Astrocyte (in vitro differentiated cells and primary cell): ENCODE measurements around the gene FHIT. TPM values are rescaled to one million over a fixed set of nuclear protein-coding genes. Genes with fewer than 3 reads are reported as not detected.

Experiments used
- DNase-seq: peaks from one replicate; pipeline ENCODE4 v3.0.0-alpha.2; 2010; ENCODE audit warnings: low read depth
- FAIRE-seq: peaks from 2 replicates; lab custom pipeline; 2011; peaks lifted over from hg19 to GRCh38; lab: Jason Lieb, UNC
- H2AFZ ChIP-seq: 2 replicates; pipeline ENCODE4 v1.6.0; 2012; ENCODE audit warnings: low read depth, low read length, inconsistent platforms
- H3K27ac ChIP-seq: 2 replicates; pipeline ENCODE4 v1.5.1; 2011; ENCODE audit warnings: low read depth, low read length, inconsistent platforms
- H3K27me3 ChIP-seq: 2 replicates; pipeline ENCODE4 v1.6.0; 2011; ENCODE audit warnings: low read length, inconsistent platforms; ENCODE audit not compliant: insufficient read depth
- H3K36me3 ChIP-seq: 2 replicates; pipeline ENCODE4 v1.5.1; 2011; ENCODE audit warnings: low read length, inconsistent platforms; ENCODE audit not compliant: insufficient read depth
- H3K4me1 ChIP-seq: 2 replicates; pipeline ENCODE4 v1.5.1; 2011; ENCODE audit warnings: low read length, inconsistent platforms; ENCODE audit not compliant: insufficient read depth
- H3K4me2 ChIP-seq: 2 replicates; pipeline ENCODE4 v1.6.0; 2012; ENCODE audit warnings: low read length, inconsistent platforms
- H3K4me3 ChIP-seq: 2 replicates; pipeline ENCODE4 v1.5.1; 2011; ENCODE audit warnings: low read depth, mild to moderate bottlenecking, low read length, inconsistent platforms; ENCODE audit not compliant: insufficient read depth
- H3K79me2 ChIP-seq: 2 replicates; pipeline ENCODE4 v1.6.0; 2012; ENCODE audit warnings: mild to moderate bottlenecking, low read length, inconsistent platforms; ENCODE audit not compliant: insufficient read depth
- H3K9ac ChIP-seq: 2 replicates; pipeline ENCODE4 v1.6.0; 2012; ENCODE audit warnings: mild to moderate bottlenecking, low read length, inconsistent platforms
- H3K9me3 ChIP-seq: 2 replicates; pipeline ENCODE4 v1.5.1; 2012; ENCODE audit warnings: low read depth, mild to moderate bottlenecking, low read length, inconsistent platforms; ENCODE audit not compliant: insufficient read depth
- H4K20me1 ChIP-seq: 2 replicates; pipeline ENCODE4 v1.6.0; 2012; ENCODE audit warnings: low read length, inconsistent platforms; ENCODE audit not compliant: insufficient read depth
- H3K27ac Mint-ChIP-seq: one replicate; pipeline ENCODE4 v1.8.0; 2021; ENCODE audit warnings: mild to moderate bottlenecking, mixed read lengths; ENCODE audit not compliant: unreplicated experiment
- H3K27me3 Mint-ChIP-seq: one replicate; pipeline ENCODE4 v1.8.0; 2021; ENCODE audit warnings: low read depth, mixed read lengths; ENCODE audit not compliant: unreplicated experiment
- H3K36me3 Mint-ChIP-seq: one replicate; pipeline ENCODE4 v1.8.0; 2021; ENCODE audit warnings: low read depth, mixed read lengths; ENCODE audit not compliant: unreplicated experiment
- H3K4me1 Mint-ChIP-seq: one replicate; pipeline ENCODE4 v1.8.0; 2021; ENCODE audit warnings: low read depth, mixed read lengths; ENCODE audit not compliant: unreplicated experiment
- H3K4me3 Mint-ChIP-seq: one replicate; pipeline ENCODE4 v1.8.0; 2021; ENCODE audit warnings: mild to moderate bottlenecking, moderate library complexity, mixed read lengths; ENCODE audit not compliant: unreplicated experiment
- H3K9me3 Mint-ChIP-seq: one replicate; pipeline ENCODE4 v1.8.0; 2021; ENCODE audit warnings: mild to moderate bottlenecking, mixed read lengths; ENCODE audit not compliant: unreplicated experiment
- CTCF ChIP-seq: IDR thresholded peaks from 2 replicates; pipeline ENCODE4 v1.5.1; 2011; ENCODE audit warnings: low read depth, mild to moderate bottlenecking, inconsistent platforms, low read length, moderate library complexity; ENCODE audit not compliant: insufficient read depth
- EZH2 ChIP-seq: IDR thresholded peaks from 2 replicates; pipeline ENCODE4 v1.6.1; 2012; ENCODE audit warnings: mild to moderate bottlenecking, low read length, inconsistent platforms; ENCODE audit not compliant: insufficient read depth
- total RNA-seq: library from RNA; stranded (reverse); gene quantifications from 2 replicates; pipeline ENCODE4 v1.2.1, GENCODE V29; 2021

Gene FHIT
- total RNA-seq, 1 donor from 2014 or later: 6.7 TPM

GRCh38 chr3:59784164-59784563 lies 1467.1 kb downstream of the FHIT start:
- no peaks in the 10 kb centered on the region for H3K27me3 ChIP-seq
- no peaks in the 10 kb centered on the region for H4K20me1 ChIP-seq
- no peak overlapping the region for H3K4me2 ChIP-seq
- H3K79me2 ChIP-seq: no peaks in the 10 kb centered on the region
- Mint-ChIP-seq H3K27ac (no peak overlapping the region), H3K36me3 (no peaks in the 10 kb centered on the region), H3K4me1 (no peaks in the 10 kb centered on the region), H3K4me3 (no peak overlapping the region), H3K9me3 (no peaks in the 10 kb centered on the region), H3K27me3 (no peaks in the 10 kb centered on the region)
- no peak for DNase-seq
- H2AFZ ChIP-seq: no peak overlapping the region
- peaks cover 3% of the 10 kb centered on the region for H3K4me1 ChIP-seq
- no peaks in the 10 kb centered on the region for H3K9me3 ChIP-seq
- TF ChIP-seq CTCF (no peak), EZH2 (no peak)
- no peak overlapping the region for H3K4me3 ChIP-seq
- no peaks in the 10 kb centered on the region for H3K36me3 ChIP-seq
- FAIRE-seq: no peak
- H3K9ac ChIP-seq: no peak overlapping the region
- H3K27ac ChIP-seq: no peak overlapping the region

- no peak for FAIRE-seq
- no peak overlapping the region for H2AFZ ChIP-seq
- no peaks in the 10 kb centered on the region for H3K4me1 Mint-ChIP-seq
Measured at GRCh38 chr3:59783468-59783988, 1467.7 kb downstream of the FHIT start.

More at GRCh38 chr3:59783468-59783988, 1467.7 kb downstream of the FHIT start:
- H3K27me3 ChIP-seq: no peaks in the 10 kb centered on the region
- H4K20me1 ChIP-seq: no peaks in the 10 kb centered on the region
- DNase-seq: no peak
- no peaks in the 10 kb centered on the region for H3K36me3 ChIP-seq
- Mint-ChIP-seq H3K9me3 (no peaks in the 10 kb centered on the region), H3K27me3 (no peaks in the 10 kb centered on the region), H3K4me3 (no peak overlapping the region), H3K27ac (no peak overlapping the region), H3K36me3 (no peaks in the 10 kb centered on the region)
- TF ChIP-seq EZH2 (no peak), CTCF (no peak)
- no peak overlapping the region for H3K4me3 ChIP-seq
- H3K27ac ChIP-seq: no peak overlapping the region
- no peak overlapping the region for H3K9ac ChIP-seq
- H3K79me2 ChIP-seq: no peaks in the 10 kb centered on the region
- no peak overlapping the region for H3K4me2 ChIP-seq
- peaks cover 3% of the 10 kb centered on the region for H3K4me1 ChIP-seq
- H3K9me3 ChIP-seq: no peaks in the 10 kb centered on the region
